GM21367 (cell line): Measurements from ENCODE around the gene BNIP3.

Experiments
- ATAC-seq: cut with Tn5 transposase; IDR thresholded peaks from one replicate; pipeline ENCODE4 v1.9.1; 2021; ENCODE audit not compliant: unreplicated experiment

BNIP3 gene

DNA sequence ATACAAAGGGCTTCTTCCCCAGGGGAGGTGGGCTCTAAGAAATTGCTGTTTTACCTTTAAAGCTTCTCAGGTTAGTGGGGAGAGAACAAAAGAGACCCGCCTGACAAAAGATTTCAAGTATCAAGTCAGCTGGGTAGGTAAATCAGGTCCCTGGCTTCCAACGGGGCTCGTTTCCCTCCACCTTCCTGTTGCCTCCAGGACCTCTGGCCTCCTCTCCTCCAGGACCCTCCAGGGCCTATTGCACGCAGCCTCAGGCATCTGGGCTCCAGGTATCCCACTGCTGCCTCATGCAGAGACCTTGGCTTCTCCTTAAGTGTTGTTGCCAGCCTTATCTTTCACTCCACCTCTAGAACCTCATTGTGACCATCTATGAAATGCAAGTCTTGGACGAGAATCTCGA is 2.9 kb downstream of the BNIP3 start:
- no peak for ATAC-seq

GRCh38 chr10:131978366-131978765 is 3.4 kb downstream of the BNIP3 start:
- ATAC-seq, result no peak

GRCh38 chr10:131977323-131978096 is 4.2 kb downstream of the BNIP3 start:
- no peak for ATAC-seq

DNA sequence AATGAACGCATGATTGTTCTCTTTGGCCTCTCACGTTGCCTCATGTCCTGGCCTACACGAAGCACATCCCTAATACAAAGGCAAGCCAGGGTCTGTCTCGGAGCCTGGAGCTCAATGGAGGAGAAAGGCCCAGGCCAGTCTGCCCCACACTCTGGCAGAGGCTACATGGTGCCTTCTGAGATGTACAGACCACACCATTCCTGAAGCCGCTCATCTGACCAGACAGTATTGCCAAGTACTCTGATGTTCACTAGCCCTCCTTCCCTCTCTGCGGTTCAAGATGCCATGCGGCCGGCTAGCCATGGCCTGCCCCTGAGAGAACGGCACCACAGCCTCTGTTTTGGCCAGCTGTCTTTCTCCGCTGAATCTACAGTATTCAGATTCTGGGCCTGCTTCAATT is 5.9 kb downstream of the BNIP3 start:
- no peak for ATAC-seq

DNA sequence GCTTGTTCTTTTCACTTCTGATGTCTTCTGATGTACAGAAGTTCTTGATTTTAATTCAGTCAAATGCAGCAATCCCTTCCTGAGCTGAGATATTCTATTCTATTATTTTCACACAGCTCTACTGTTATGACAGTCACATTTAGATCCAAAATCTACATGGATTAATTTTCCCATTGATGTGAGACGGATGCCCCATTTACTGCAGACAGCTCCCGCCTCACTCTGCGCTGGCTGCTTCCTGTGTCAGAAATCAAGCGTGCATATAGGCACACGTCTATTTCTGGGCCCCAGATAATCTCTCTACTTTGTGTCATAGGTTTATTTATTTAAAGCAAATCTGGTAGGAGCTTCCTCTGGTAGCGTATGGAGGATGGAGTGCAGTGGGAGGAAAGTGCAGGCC is 6.7 kb downstream of the BNIP3 start:
- no peak for ATAC-seq

GRCh38 chr10:131974034-131974817 is 7.5 kb downstream of the BNIP3 start:
- ATAC-seq, result no peak

DNA sequence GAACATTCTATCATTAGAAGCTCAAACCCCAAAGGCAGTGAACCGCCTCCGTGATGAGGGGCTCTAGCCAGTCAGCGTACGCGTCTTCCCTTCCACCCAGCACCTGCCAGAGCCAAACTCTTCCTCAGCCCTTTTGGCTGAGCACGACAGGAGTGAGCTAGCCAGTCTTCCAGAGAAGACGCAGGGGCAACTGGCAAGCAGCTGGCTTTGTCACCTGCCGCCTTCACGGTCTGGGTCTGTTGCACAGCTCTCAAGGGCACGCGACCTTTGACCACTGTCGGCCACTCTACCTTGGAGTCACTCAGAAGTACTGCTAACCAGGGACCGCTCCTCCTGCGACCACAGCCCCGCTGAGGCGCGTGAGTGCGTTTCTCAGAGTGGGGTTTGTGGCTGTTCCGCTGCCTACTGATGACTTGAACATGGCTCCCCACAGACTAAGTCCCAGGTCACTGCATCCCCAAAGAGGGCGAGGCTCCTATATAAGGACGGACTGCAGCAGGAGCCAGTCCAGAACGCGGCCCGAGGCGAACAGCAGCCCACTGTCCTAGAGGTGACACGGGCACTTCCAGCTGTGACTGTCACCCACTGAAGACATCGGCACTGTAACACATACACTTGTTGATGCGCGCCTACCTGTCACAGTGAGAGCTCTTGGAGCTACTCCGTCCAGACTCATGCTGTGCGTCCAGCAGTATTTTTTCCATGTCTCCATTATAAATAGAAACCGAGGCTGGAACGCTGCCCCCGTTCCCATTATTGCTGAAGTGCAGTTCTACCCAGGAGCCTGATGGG is 8.4 kb downstream of the BNIP3 start:
- no peak for ATAC-seq

DNA sequence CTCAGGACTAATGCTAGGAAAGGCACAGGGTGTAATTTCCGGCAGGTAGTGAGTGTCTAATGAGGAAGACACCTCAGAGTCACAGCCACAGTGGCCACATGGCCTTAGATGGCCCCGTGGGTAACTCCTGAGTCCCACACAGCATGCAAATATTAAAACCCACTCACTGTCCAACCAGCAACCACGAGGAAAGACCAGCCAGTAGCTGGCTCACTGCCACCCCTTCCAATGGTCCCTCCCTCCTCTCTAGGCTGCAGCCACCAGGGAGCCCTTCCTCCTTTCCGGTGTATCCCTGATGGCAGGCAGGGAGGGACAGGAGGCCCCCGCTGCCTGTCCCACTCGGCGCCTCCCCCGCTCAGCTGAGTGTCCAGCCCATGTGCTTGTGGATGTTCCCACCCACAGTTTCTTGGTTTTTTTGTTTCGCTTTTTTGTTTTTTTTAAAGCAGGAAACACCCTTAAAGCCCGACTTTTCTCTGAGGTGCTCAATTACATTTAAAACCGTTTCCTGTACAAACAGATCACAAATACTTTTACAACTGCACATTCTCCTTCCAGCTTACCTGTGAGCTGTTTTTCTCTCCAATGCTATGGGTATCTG is 9.2 kb downstream of the BNIP3 start:
- no peak for ATAC-seq

DNA sequence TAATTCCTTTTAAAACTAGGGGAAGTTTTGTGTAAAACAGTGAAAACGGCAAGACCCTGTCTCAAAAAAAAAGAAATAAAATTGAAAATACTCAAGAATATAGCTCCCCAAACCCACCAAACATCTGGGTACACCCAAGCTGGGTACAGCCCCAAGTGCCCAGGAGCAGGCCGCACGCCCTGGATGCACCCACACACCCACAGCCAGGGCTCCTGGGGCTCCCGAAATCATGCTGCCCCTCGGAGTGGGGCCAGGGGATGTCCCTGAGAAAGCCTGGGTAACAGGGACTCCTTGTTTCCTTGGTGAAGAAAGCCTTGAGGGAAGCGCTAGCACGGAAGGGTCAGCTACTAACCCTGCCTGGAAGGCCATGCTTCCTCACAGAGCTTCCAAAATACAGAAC is 10.1 kb downstream of the BNIP3 start:
- no peak for ATAC-seq

- no peak for ATAC-seq
Measured at GRCh38 chr10:131970946-131971345, 10.8 kb downstream of the BNIP3 start.

GRCh38 chr10:131968949-131969348 is 12.8 kb downstream of the BNIP3 start:
- ATAC-seq, result no peak

GRCh38 chr10:131964298-131964697 is 17.4 kb downstream of the BNIP3 start:
- ATAC-seq, result no peak

DNA sequence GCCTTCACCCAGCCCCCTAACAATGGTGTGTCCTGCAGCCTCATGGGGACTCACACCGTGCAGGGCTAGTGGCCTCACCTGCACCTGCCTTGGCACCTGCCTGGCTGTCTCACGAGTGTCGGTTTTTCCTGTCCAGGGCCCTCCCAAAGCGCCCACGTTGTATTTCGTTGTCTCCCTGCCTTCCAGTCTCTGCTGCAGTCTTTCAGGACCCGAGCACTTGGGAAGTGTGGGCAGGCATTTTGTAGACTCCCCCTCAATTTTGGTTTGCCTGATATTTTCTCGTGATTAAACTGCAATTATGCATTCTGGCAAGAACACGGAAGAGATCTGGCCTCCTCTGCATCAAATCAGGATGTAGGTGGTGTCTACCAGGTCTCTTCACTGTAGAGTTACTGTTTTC is 17.9 kb downstream of the BNIP3 start:
- ATAC-seq, result no peak

GRCh38 chr10:131963350-131963749 is 18.4 kb downstream of the BNIP3 start:
- no peak for ATAC-seq

GRCh38 chr10:131961777-131962662 is 19.7 kb downstream of the BNIP3 start:
- ATAC-seq, result no peak

GRCh38 chr10:131961047-131961776 is 20.5 kb downstream of the BNIP3 start:
- ATAC-seq, result no peak

GRCh38 chr10:131960631-131961046 is 21.1 kb downstream of the BNIP3 start:
- ATAC-seq, result no peak

GRCh38 chr10:131959841-131960240 is 21.9 kb downstream of the BNIP3 start:
- no peak for ATAC-seq

- ATAC-seq, result no peak
Measured at GRCh38 chr10:131955591-131956340, 26.0 kb downstream of the BNIP3 start.
